Subcutaneous adipose tissue (tissue), 4 donors: Measurements from ENCODE around the gene ESR2. TPM values are rescaled to one million over a fixed set of nuclear protein-coding genes. Genes with fewer than 3 reads are reported as not detected.

Experiments used
- CTCF ChIP-seq: fragments of 450-650 bp; IDR thresholded peaks from one replicate; pipeline ENCODE4 v1.5.1; 2016; ENCODE audit warnings: low read depth, mild to moderate bottlenecking, control low read depth, antibody characterized with exemption, moderate library complexity
- total RNA-seq, 4 donors: library from RNA; depleted of rRNA; stranded (reverse); fragments of >200 nt; gene quantifications; one replicate each; pipeline ENCODE4 v1.1.0, GENCODE V29; 2016

ESR2 gene
- total RNA-seq, 4 donors from 2014 or later, result 1.1 to 21.5 (median 3.9) TPM

DNA sequence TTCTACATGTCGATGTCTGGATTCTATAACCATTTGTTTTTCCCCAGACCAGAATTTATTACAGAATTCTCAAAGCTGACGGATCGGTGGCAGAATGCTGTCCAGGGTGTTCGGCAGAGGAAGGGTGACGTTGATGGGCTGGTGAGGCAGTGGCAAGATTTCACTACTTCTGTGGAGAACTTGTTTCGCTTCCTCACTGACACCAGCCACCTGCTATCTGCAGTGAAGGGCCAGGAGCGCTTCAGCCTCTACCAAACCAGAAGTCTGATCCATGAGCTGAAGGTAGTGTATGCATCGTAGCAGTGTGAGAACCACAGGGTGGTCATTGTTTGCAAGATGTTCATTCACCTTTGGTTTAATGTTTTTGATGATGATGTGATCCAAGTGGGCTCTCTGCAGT is 124.0 kb downstream of the ESR2 start:
- TF ChIP-seq CTCF, result no peak

- no peak for TF ChIP-seq CTCF
Observed at GRCh38 chr14:64159588-64159987, 134.6 kb downstream of the ESR2 start.

- no peak for TF ChIP-seq CTCF
Observed at GRCh38 chr14:64158608-64159007, 135.6 kb downstream of the ESR2 start.

DNA sequence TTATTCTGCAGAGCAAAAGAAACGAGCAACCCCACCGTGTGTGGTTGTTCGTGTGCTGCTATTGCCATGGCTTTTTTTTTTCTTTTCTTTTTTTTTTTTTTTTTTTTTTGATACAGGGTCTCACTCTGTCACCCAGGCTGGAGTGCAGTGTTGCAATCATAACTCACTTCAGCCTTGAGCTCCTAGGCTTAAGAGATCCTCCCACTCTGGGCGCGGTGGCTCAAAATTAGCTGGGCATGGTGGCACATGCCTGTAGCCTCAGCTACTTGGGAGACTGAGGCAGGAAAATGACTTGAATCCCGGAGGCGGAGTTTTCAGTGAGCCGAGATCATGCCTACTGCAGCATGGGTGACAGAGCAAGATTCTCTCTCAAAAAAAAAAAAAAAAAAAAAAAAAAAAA is 144.2 kb downstream of the ESR2 start:
- no peak for TF ChIP-seq CTCF

- no peak for TF ChIP-seq CTCF
Observed at GRCh38 chr14:64147126-64147790, 146.9 kb downstream of the ESR2 start.

GRCh38 chr14:64137657-64138290 is 156.4 kb downstream of the ESR2 start:
- TF ChIP-seq CTCF, result no peak

GRCh38 chr14:64126548-64126947 is 167.6 kb downstream of the ESR2 start:
- TF ChIP-seq CTCF, result no peak
